Measurements from ENCODE around the gene DNAH14. TPM values are rescaled to one million over a fixed set of nuclear protein-coding genes. Genes with fewer than 3 reads are reported as not detected.
"Not testable (repeated sequence)": the region's sequence is repeated elsewhere in the genome, so short reads cannot be mapped to it uniquely, and the experiment has no call there.

The DNAH14 gene
- total RNA-seq, 1 experiment from 2014 or later: 30.9 TPM

- in situ Hi-C loops (cut with HindIII; ENCODE audit: low pct_unique_long_range_greater_than_20kb, low sequenced_read_pairs): no loop called here
- DNase-seq (ENCODE audit: low read depth): no peak
These were observed 420.4 kb downstream of the DNAH14 start for GRCh38 chr1:225349826-225350225.

GRCh38 chr1:225350872-225351271 is 421.4 kb downstream of the DNAH14 start:
- in situ Hi-C loops (cut with HindIII; ENCODE audit: low pct_unique_long_range_greater_than_20kb, low sequenced_read_pairs): no loop called here
- no peak for DNase-seq (ENCODE audit: low read depth)

- in situ Hi-C loops (cut with HindIII; ENCODE audit: low pct_unique_long_range_greater_than_20kb, low sequenced_read_pairs): no loop called here
- DNase-seq (ENCODE audit: low read depth): no peak
These were observed 425.4 kb downstream of the DNAH14 start for GRCh38 chr1:225354906-225355305.

- DNase-seq (ENCODE audit: low read depth): no peak
- in situ Hi-C loops (cut with HindIII; ENCODE audit: low pct_unique_long_range_greater_than_20kb, low sequenced_read_pairs): no loop called here
These were observed 426.4 kb downstream of the DNAH14 start for GRCh38 chr1:225355863-225356262.

GRCh38 chr1:225360119-225360518 is 430.6 kb downstream of the DNAH14 start:
- in situ Hi-C loops (cut with HindIII; ENCODE audit: low pct_unique_long_range_greater_than_20kb, low sequenced_read_pairs): no loop called here
- no peak for DNase-seq (ENCODE audit: low read depth)

GRCh38 chr1:225361176-225361575 is 431.7 kb downstream of the DNAH14 start:
- in situ Hi-C loops (cut with HindIII; ENCODE audit: low pct_unique_long_range_greater_than_20kb, low sequenced_read_pairs): no loop called here
- no peak for DNase-seq (ENCODE audit: low read depth)

GRCh38 chr1:225362805-225363204 is 433.3 kb downstream of the DNAH14 start:
- no peak for DNase-seq (ENCODE audit: low read depth)
- in situ Hi-C loops (cut with HindIII; ENCODE audit: low pct_unique_long_range_greater_than_20kb, low sequenced_read_pairs): no loop called here

- in situ Hi-C loops (cut with HindIII; ENCODE audit: low pct_unique_long_range_greater_than_20kb, low sequenced_read_pairs): no loop called here
- no peak for DNase-seq (ENCODE audit: low read depth)
These were observed 435.0 kb downstream of the DNAH14 start for GRCh38 chr1:225364439-225364838.

- DNase-seq (ENCODE audit: low read depth): no peak
- in situ Hi-C loops (cut with HindIII; ENCODE audit: low pct_unique_long_range_greater_than_20kb, low sequenced_read_pairs): no loop called here
These were observed 436.5 kb downstream of the DNAH14 start for GRCh38 chr1:225366018-225366417.

GRCh38 chr1:225366552-225366951 is 437.1 kb downstream of the DNAH14 start:
- in situ Hi-C loops (cut with HindIII; ENCODE audit: low pct_unique_long_range_greater_than_20kb, low sequenced_read_pairs): no loop called here
- no peak for DNase-seq (ENCODE audit: low read depth)

GRCh38 chr1:225368036-225368552 is 438.6 kb downstream of the DNAH14 start:
- in situ Hi-C loops (cut with HindIII; ENCODE audit: low pct_unique_long_range_greater_than_20kb, low sequenced_read_pairs): no loop called here
- no peak for DNase-seq (ENCODE audit: low read depth)

GRCh38 chr1:225371366-225372010 is 442.0 kb downstream of the DNAH14 start:
- DNase-seq (ENCODE audit: low read depth): no peak
- in situ Hi-C loops (cut with HindIII; ENCODE audit: low pct_unique_long_range_greater_than_20kb, low sequenced_read_pairs): no loop called here

GRCh38 chr1:225373155-225373554 is 443.7 kb downstream of the DNAH14 start:
- in situ Hi-C loops (cut with HindIII; ENCODE audit: low pct_unique_long_range_greater_than_20kb, low sequenced_read_pairs): no loop called here
- DNase-seq (ENCODE audit: low read depth): no peak

GRCh38 chr1:225374996-225375395 is 445.5 kb downstream of the DNAH14 start:
- no peak for DNase-seq (ENCODE audit: low read depth)
- in situ Hi-C loops (cut with HindIII; ENCODE audit: low pct_unique_long_range_greater_than_20kb, low sequenced_read_pairs): no loop called here

- DNase-seq (ENCODE audit: low read depth): no peak
- in situ Hi-C loops (cut with HindIII; ENCODE audit: low pct_unique_long_range_greater_than_20kb, low sequenced_read_pairs): no loop called here
These were observed 449.4 kb downstream of the DNAH14 start for GRCh38 chr1:225378880-225379279.

- in situ Hi-C loops (cut with HindIII; ENCODE audit: low pct_unique_long_range_greater_than_20kb, low sequenced_read_pairs): no loop called here
These were observed 451.2 kb downstream of the DNAH14 start for GRCh38 chr1:225380691-225381090.

GRCh38 chr1:225386860-225387259 is 457.4 kb downstream of the DNAH14 start:
- in situ Hi-C loops (cut with HindIII; ENCODE audit: low pct_unique_long_range_greater_than_20kb, low sequenced_read_pairs); DNase-seq (ENCODE audit: low read depth): not testable (repeated sequence)

More at GRCh38 chr1:225380691-225381090, 451.2 kb downstream of the DNAH14 start:
- DNase-seq (ENCODE audit: low read depth): no peak

- in situ Hi-C loops (cut with HindIII; ENCODE audit: low pct_unique_long_range_greater_than_20kb, low sequenced_read_pairs): no loop called here
- DNase-seq (ENCODE audit: low read depth): no peak
These were observed 458.9 kb downstream of the DNAH14 start for GRCh38 chr1:225388372-225388771.

- DNase-seq (ENCODE audit: low read depth): no peak
- in situ Hi-C loops (cut with HindIII; ENCODE audit: low pct_unique_long_range_greater_than_20kb, low sequenced_read_pairs): no loop called here
These were observed 460.4 kb downstream of the DNAH14 start for GRCh38 chr1:225389843-225390242.

- no peak for DNase-seq (ENCODE audit: low read depth)
- in situ Hi-C loops (cut with HindIII; ENCODE audit: low pct_unique_long_range_greater_than_20kb, low sequenced_read_pairs): no loop called here
These were observed 466.9 kb downstream of the DNAH14 start for GRCh38 chr1:225396357-225396756.

All from Caki2 (cell line).